ENCODE data around the gene MXRA7. TPM values are rescaled to one million over a fixed set of nuclear protein-coding genes. Genes with fewer than 3 reads are reported as not detected.

MXRA7 gene
- total RNA-seq, 1 donor from 2014 or later: 5.8 TPM

Other genes starting within 250 kb of the MXRA7 start
- 0.32 TPM in 1 of 2 replicates, not detected in the other for gene AANAT, start 243.4 kb downstream of the MXRA7 start, total RNA-seq
- gene RHBDF2, start 209.5 kb downstream of the MXRA7 start, total RNA-seq: 43.2 and 45.8 TPM in 2 replicates
- gene CYGB, start 173.3 kb downstream of the MXRA7 start, total RNA-seq: 0.11 TPM in 1 of 2 replicates, not detected in the other
- gene PRCD, start 170.9 kb downstream of the MXRA7 start, total RNA-seq: not detected in 2 replicates
- not detected in 2 replicates for gene ST6GALNAC2, start 125.1 kb downstream of the MXRA7 start, total RNA-seq
- gene ST6GALNAC1, start 67.2 kb downstream of the MXRA7 start, total RNA-seq: 1.1 and 2.0 TPM in 2 replicates
- 59.4 and 59.9 TPM in 2 replicates for gene JMJD6, start 15.6 kb upstream of the MXRA7 start, total RNA-seq
- gene METTL23, start 15.9 kb upstream of the MXRA7 start, total RNA-seq: 40.2 and 41.9 TPM in 2 replicates
- gene SRSF2, start 26.4 kb upstream of the MXRA7 start, total RNA-seq: 453 and 468 TPM in 2 replicates
- 21.8 and 23.6 TPM in 2 replicates for gene MFSD11, start 27.2 kb upstream of the MXRA7 start, total RNA-seq
- 0.84 and 1.2 TPM in 2 replicates for gene MGAT5B, start 157.4 kb upstream of the MXRA7 start, total RNA-seq